Thoracic aorta (tissue), 2 donors: Measurements from ENCODE around the gene ZNRF1. TPM values are rescaled to one million over a fixed set of nuclear protein-coding genes. Genes with fewer than 3 reads are reported as not detected.

Experiments used
- ATAC-seq: fragments of 150-250 bp; one replicate; pipeline ENCODE4 v1.8.0; 2017; ENCODE audit warnings: low read depth; ENCODE audit not compliant: insufficient number of reproducible peaks, low FRiP score
- DNase-seq: peaks from one replicate; pipeline ENCODE4 v3.0.0-alpha.2; 2020; ENCODE audit warnings: low spot score
- H3K27ac ChIP-seq, 2 donors: fragments of 200-600 bp; sonication (generic); 1 replicate in 1 of 2; 2 replicates in 1 of 2; pipeline ENCODE4 v1.5.1; 2016; ENCODE audit warnings: mild to moderate bottlenecking in 2 of 2, moderate library complexity in 2 of 2
- H3K27me3 ChIP-seq: fragments of 200-600 bp; sonication (generic); replicated peaks from 2 replicates; pipeline ENCODE4 v1.6.0; 2016; ENCODE audit warnings: mild to moderate bottlenecking; ENCODE audit not compliant: insufficient read depth
- H3K36me3 ChIP-seq: fragments of 200-600 bp; sonication (generic); one replicate; pipeline ENCODE4 v1.5.1; 2016
- H3K4me1 ChIP-seq, 2 donors: fragments of 200-600 bp; sonication (generic); 1 replicate in 1 of 2; 2 replicates in 1 of 2; pipeline versions ENCODE4 v1.5.1 to v1.6.0; 2016; ENCODE audit warnings: low read depth in 2 of 2, mild to moderate bottlenecking in 1 of 2; ENCODE audit not compliant: control insufficient read depth in 1 of 2
- H3K4me3 ChIP-seq: fragments of 200-600 bp; sonication (generic); 2 replicates; pipeline ENCODE4 v1.5.1; 2016; ENCODE audit warnings: mild to moderate bottlenecking
- H3K9me3 ChIP-seq: fragments of 200-600 bp; sonication (generic); 2 replicates; pipeline ENCODE4 v1.5.1; 2016
- CTCF ChIP-seq: fragments of 200-600 bp; sonication (generic); IDR thresholded peaks from one replicate; pipeline ENCODE4 v1.5.1; 2019; ENCODE audit warnings: antibody characterized with exemption
- total RNA-seq, 2 donors: library from RNA; depleted of rRNA; stranded (reverse); fragments of >200 nt; gene quantifications; one replicate each; pipeline versions ENCODE4 v1.1.0 to v1.2.3, GENCODE V29; 2016

The ZNRF1 gene
- total RNA-seq, 2 donors from 2014 or later = 16.9 to 27.1 TPM

DNA sequence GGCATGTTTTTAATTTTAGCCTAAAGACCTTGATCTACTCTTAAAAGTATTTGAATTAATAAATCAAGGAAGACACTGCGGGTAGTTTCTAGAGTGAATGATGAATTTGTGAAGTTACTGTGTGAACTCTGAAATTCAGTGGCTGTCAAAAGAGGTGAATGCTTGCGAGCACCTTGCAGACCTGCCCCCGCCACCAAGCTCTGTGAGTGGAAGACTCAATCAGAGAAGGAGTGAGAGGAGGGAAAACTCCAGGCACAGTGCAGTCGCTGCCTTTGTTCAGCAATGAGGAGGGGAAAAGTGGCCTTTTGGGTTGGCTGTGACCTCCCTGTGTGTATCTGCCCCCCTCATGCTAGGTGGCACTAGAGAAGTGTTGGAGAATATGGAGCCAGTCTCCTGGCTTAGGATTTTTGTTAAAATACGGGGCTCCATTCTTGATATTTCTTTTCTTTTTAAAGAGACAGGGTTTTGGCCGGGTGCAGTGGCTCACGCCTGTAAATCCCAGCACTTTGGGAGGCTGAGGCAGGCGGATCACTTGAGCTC, 64.8 kb downstream of the ZNRF1 start:
- H3K27me3 ChIP-seq = no peaks in the 10 kb centered on the region
- no peak for TF ChIP-seq CTCF
- H3K36me3 ChIP-seq = no peaks in the 10 kb centered on the region
- H3K4me3 ChIP-seq = no peak overlapping the region
- no peaks in the 10 kb centered on the region for H3K9me3 ChIP-seq
- no peak overlapping the region for H3K27ac ChIP-seq
- no peak for ATAC-seq
- no peak for DNase-seq
- H3K4me1 ChIP-seq = peaks cover 0 to 14% of the 10 kb centered on the region in 2 donors

- peaks cover 0 to 14% of the 10 kb centered on the region in 2 donors for H3K4me1 ChIP-seq
- H3K4me3 ChIP-seq = no peak overlapping the region
- H3K36me3 ChIP-seq = no peaks in the 10 kb centered on the region
- no peaks in the 10 kb centered on the region for H3K27me3 ChIP-seq
- TF ChIP-seq CTCF = no peak
- H3K9me3 ChIP-seq = no peaks in the 10 kb centered on the region
- no peak overlapping the region for H3K27ac ChIP-seq
- ATAC-seq (no peak), DNase-seq (no peak)
Observed at GRCh38 chr16:75064403-75065148, 65.8 kb downstream of the ZNRF1 start.

DNA sequence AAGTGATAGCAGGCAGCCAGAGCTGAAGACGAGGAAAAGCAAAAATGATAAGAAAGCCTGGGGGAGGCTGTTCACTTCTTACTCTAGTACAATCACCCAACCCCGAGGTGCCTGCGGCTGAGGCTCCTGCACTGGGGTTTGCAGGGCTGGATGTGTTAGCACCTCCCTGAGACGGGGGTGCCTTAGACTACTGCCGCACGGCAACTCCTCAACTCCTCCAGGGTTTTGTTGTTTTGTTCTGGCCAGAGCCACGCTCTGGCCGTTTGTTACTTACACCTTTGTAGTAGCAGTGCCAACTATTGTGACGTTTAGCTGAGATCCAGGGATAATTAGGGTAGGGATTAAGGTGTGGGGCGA, 66.3 kb downstream of the ZNRF1 start:
- Histone ChIP-seq H3K27ac (no peak overlapping the region), H3K4me1 (peaks cover 0 to 15% of the 10 kb centered on the region in 2 donors), H3K36me3 (no peaks in the 10 kb centered on the region), H3K4me3 (no peak overlapping the region), H3K27me3 (no peaks in the 10 kb centered on the region), H3K9me3 (no peaks in the 10 kb centered on the region)
- ATAC-seq (no peak), DNase-seq (no peak)
- no peak for TF ChIP-seq CTCF

- no peak overlapping the region for H3K4me3 ChIP-seq
- no peaks in the 10 kb centered on the region for H3K36me3 ChIP-seq
- no peak for ATAC-seq
- peaks cover 0 to 19% of the 10 kb centered on the region in 2 donors for H3K4me1 ChIP-seq
- DNase-seq = no peak
- H3K27ac ChIP-seq = no peak overlapping the region
- no peak for TF ChIP-seq CTCF
- H3K9me3 ChIP-seq = no peaks in the 10 kb centered on the region
- H3K27me3 ChIP-seq = no peaks in the 10 kb centered on the region
Observed at GRCh38 chr16:75065521-75066149, 66.8 kb downstream of the ZNRF1 start.

GRCh38 chr16:75066861-75067447, 68.1 kb downstream of the ZNRF1 start:
- DNase-seq (no peak), ATAC-seq (no peak)
- Histone ChIP-seq H3K27ac (no peak overlapping the region), H3K4me1 (peaks cover 0 to 16% of the 10 kb centered on the region in 2 donors), H3K9me3 (no peaks in the 10 kb centered on the region), H3K36me3 (no peaks in the 10 kb centered on the region), H3K27me3 (no peaks in the 10 kb centered on the region), H3K4me3 (no peak overlapping the region)
- no peak for TF ChIP-seq CTCF
